ENCODE data around the gene FOSL1. TPM values are rescaled to one million over a fixed set of nuclear protein-coding genes. Genes with fewer than 3 reads are reported as not detected.

FOSL1 gene
- total and polyA plus RNA-seq, 2 experiments from 2014 or later = 14.6 to 17.1 TPM

Other genes with a start within 250 kb of the FOSL1 start
- gene RELA, start 237.5 kb downstream of the FOSL1 start, total RNA-seq (2014; rRNA removed; shearing (Covaris generic)) = 17.0 and 22.8 TPM in 2 replicates
- gene RELA, start 237.5 kb downstream of the FOSL1 start, polyA plus RNA-seq (2016; fragmentation: Nextera tagmentation; extraction: Ambion mirVana) = 12.9 and 18.5 TPM in 2 replicates
- 33.3 and 40.4 TPM in 2 replicates for gene KAT5, start 188.1 kb downstream of the FOSL1 start, total RNA-seq (2014; rRNA removed; shearing (Covaris generic))
- gene KAT5, start 188.1 kb downstream of the FOSL1 start, polyA plus RNA-seq (2016; fragmentation: Nextera tagmentation; extraction: Ambion mirVana) = 34.6 and 34.8 TPM in 2 replicates
- 37.8 and 70.8 TPM in 2 replicates for gene RNASEH2C, start 179.6 kb downstream of the FOSL1 start, total RNA-seq (2014; rRNA removed; shearing (Covaris generic))
- 73.2 and 74.8 TPM in 2 replicates for gene RNASEH2C, start 179.6 kb downstream of the FOSL1 start, polyA plus RNA-seq (2016; fragmentation: Nextera tagmentation; extraction: Ambion mirVana)
- 12.5 and 16.1 TPM in 2 replicates for gene AP5B1, start 119.4 kb downstream of the FOSL1 start, total RNA-seq (2014; rRNA removed; shearing (Covaris generic))
- 3.1 TPM in 2 replicates for gene AP5B1, start 119.4 kb downstream of the FOSL1 start, polyA plus RNA-seq (2016; fragmentation: Nextera tagmentation; extraction: Ambion mirVana)
- 3.3 and 5.1 TPM in 2 replicates for gene OVOL1, start 113.3 kb downstream of the FOSL1 start, total RNA-seq (2014; rRNA removed; shearing (Covaris generic))
- 1.4 and 1.5 TPM in 2 replicates for gene OVOL1, start 113.3 kb downstream of the FOSL1 start, polyA plus RNA-seq (2016; fragmentation: Nextera tagmentation; extraction: Ambion mirVana)
- 0.49 TPM in 1 of 2 replicates, not detected in the other for gene SNX32, start 66.4 kb downstream of the FOSL1 start, total RNA-seq (2014; rRNA removed; shearing (Covaris generic))
- 1.2 and 2.4 TPM in 2 replicates for gene SNX32, start 66.4 kb downstream of the FOSL1 start, polyA plus RNA-seq (2016; fragmentation: Nextera tagmentation; extraction: Ambion mirVana)
- 981 and 1,393 TPM in 2 replicates for gene CFL1, start 42.2 kb downstream of the FOSL1 start, total RNA-seq (2014; rRNA removed; shearing (Covaris generic))
- gene CFL1, start 42.2 kb downstream of the FOSL1 start, polyA plus RNA-seq (2016; fragmentation: Nextera tagmentation; extraction: Ambion mirVana) = 1,996 and 2,124 TPM in 2 replicates
- gene MUS81, start 40.0 kb downstream of the FOSL1 start, total RNA-seq (2014; rRNA removed; shearing (Covaris generic)) = 35.5 and 48.6 TPM in 2 replicates
- gene MUS81, start 40.0 kb downstream of the FOSL1 start, polyA plus RNA-seq (2016; fragmentation: Nextera tagmentation; extraction: Ambion mirVana) = 38.5 and 39.1 TPM in 2 replicates
- gene EFEMP2, start 27.6 kb downstream of the FOSL1 start, total RNA-seq (2014; rRNA removed; shearing (Covaris generic)) = 4.5 and 9.4 TPM in 2 replicates
- 7.4 and 8.0 TPM in 2 replicates for gene EFEMP2, start 27.6 kb downstream of the FOSL1 start, polyA plus RNA-seq (2016; fragmentation: Nextera tagmentation; extraction: Ambion mirVana)
- gene CTSW, start 20.6 kb downstream of the FOSL1 start, total RNA-seq (2014; rRNA removed; shearing (Covaris generic)) = not detected in 2 replicates
- gene CTSW, start 20.6 kb downstream of the FOSL1 start, polyA plus RNA-seq (2016; fragmentation: Nextera tagmentation; extraction: Ambion mirVana) = 0.17 TPM in 1 of 2 replicates, not detected in the other
- gene FIBP, start 11.9 kb downstream of the FOSL1 start, total RNA-seq (2014; rRNA removed; shearing (Covaris generic)) = 94.3 and 102 TPM in 2 replicates
- 79.0 and 84.4 TPM in 2 replicates for gene FIBP, start 11.9 kb downstream of the FOSL1 start, polyA plus RNA-seq (2016; fragmentation: Nextera tagmentation; extraction: Ambion mirVana)
- 57.3 and 66.3 TPM in 2 replicates for gene CCDC85B, start 9.7 kb downstream of the FOSL1 start, total RNA-seq (2014; rRNA removed; shearing (Covaris generic))
- 54.5 and 60.4 TPM in 2 replicates for gene CCDC85B, start 9.7 kb downstream of the FOSL1 start, polyA plus RNA-seq (2016; fragmentation: Nextera tagmentation; extraction: Ambion mirVana)
- 21.6 and 23.2 TPM in 2 replicates for gene C11orf68, start 18.7 kb upstream of the FOSL1 start, total RNA-seq (2014; rRNA removed; shearing (Covaris generic))
- gene C11orf68, start 18.7 kb upstream of the FOSL1 start, polyA plus RNA-seq (2016; fragmentation: Nextera tagmentation; extraction: Ambion mirVana) = 16.8 and 18.6 TPM in 2 replicates
- gene DRAP1, start 19.0 kb upstream of the FOSL1 start, total RNA-seq (2014; rRNA removed; shearing (Covaris generic)) = 83.0 and 121 TPM in 2 replicates
- 294 and 358 TPM in 2 replicates for gene DRAP1, start 19.0 kb upstream of the FOSL1 start, polyA plus RNA-seq (2016; fragmentation: Nextera tagmentation; extraction: Ambion mirVana)
- gene TSGA10IP, start 45.1 kb upstream of the FOSL1 start, total RNA-seq (2014; rRNA removed; shearing (Covaris generic)) = 1.1 and 2.0 TPM in 2 replicates
- 1.6 and 2.5 TPM in 2 replicates for gene TSGA10IP, start 45.1 kb upstream of the FOSL1 start, polyA plus RNA-seq (2016; fragmentation: Nextera tagmentation; extraction: Ambion mirVana)
- gene SART1, start 61.3 kb upstream of the FOSL1 start, total RNA-seq (2014; rRNA removed; shearing (Covaris generic)) = 43.9 and 55.8 TPM in 2 replicates
- 91.0 and 105 TPM in 2 replicates for gene SART1, start 61.3 kb upstream of the FOSL1 start, polyA plus RNA-seq (2016; fragmentation: Nextera tagmentation; extraction: Ambion mirVana)
- gene EIF1AD, start 101.8 kb upstream of the FOSL1 start, total RNA-seq (2014; rRNA removed; shearing (Covaris generic)) = 30.8 and 32.1 TPM in 2 replicates
- gene EIF1AD, start 101.8 kb upstream of the FOSL1 start, polyA plus RNA-seq (2016; fragmentation: Nextera tagmentation; extraction: Ambion mirVana) = 16.1 and 18.6 TPM in 2 replicates
- gene BANF1, start 102.1 kb upstream of the FOSL1 start, total RNA-seq (2014; rRNA removed; shearing (Covaris generic)) = 44.7 and 58.2 TPM in 2 replicates
- gene BANF1, start 102.1 kb upstream of the FOSL1 start, polyA plus RNA-seq (2016; fragmentation: Nextera tagmentation; extraction: Ambion mirVana) = 765 and 903 TPM in 2 replicates
- gene CST6, start 111.6 kb upstream of the FOSL1 start, total RNA-seq (2014; rRNA removed; shearing (Covaris generic)) = 4.2 and 5.9 TPM in 2 replicates
- 8.3 and 9.9 TPM in 2 replicates for gene CST6, start 111.6 kb upstream of the FOSL1 start, polyA plus RNA-seq (2016; fragmentation: Nextera tagmentation; extraction: Ambion mirVana)
- gene CATSPER1, start 126.1 kb upstream of the FOSL1 start, total RNA-seq (2014; rRNA removed; shearing (Covaris generic)) = not detected in 2 replicates
- not detected in 2 replicates for gene CATSPER1, start 126.1 kb upstream of the FOSL1 start, polyA plus RNA-seq (2016; fragmentation: Nextera tagmentation; extraction: Ambion mirVana)
- gene GAL3ST3, start 148.8 kb upstream of the FOSL1 start, total RNA-seq (2014; rRNA removed; shearing (Covaris generic)) = 48.0 and 63.4 TPM in 2 replicates
- 12.7 and 15.6 TPM in 2 replicates for gene GAL3ST3, start 148.8 kb upstream of the FOSL1 start, polyA plus RNA-seq (2016; fragmentation: Nextera tagmentation; extraction: Ambion mirVana)
- gene SF3B2, start 152.0 kb upstream of the FOSL1 start, total RNA-seq (2014; rRNA removed; shearing (Covaris generic)) = 173 and 180 TPM in 2 replicates
- 173 and 191 TPM in 2 replicates for gene SF3B2, start 152.0 kb upstream of the FOSL1 start, polyA plus RNA-seq (2016; fragmentation: Nextera tagmentation; extraction: Ambion mirVana)
- 23.7 and 37.5 TPM in 2 replicates for gene PACS1, start 169.9 kb upstream of the FOSL1 start, total RNA-seq (2014; rRNA removed; shearing (Covaris generic))
- gene PACS1, start 169.9 kb upstream of the FOSL1 start, polyA plus RNA-seq (2016; fragmentation: Nextera tagmentation; extraction: Ambion mirVana) = 8.0 and 8.8 TPM in 2 replicates

Measured in GM23338 (cell line).